ENCODE data around the gene PPP1CC.
"Not testable (repeated sequence)": the region's sequence is repeated elsewhere in the genome, so short reads cannot be mapped to it uniquely, and the experiment has no call there.

The PPP1CC gene

GRCh38 chr12:110728628-110729027 is 14.1 kb downstream of the PPP1CC start:
- Histone ChIP-seq H3K4me3 (ENCODE audit: low read length) (no peak overlapping the region), H3K27me3 (ENCODE audit: insufficient read depth, low read length) (no peaks in the 10 kb centered on the region), H3K36me3 (ENCODE audit: insufficient read depth, low read length) (peaks cover 78% of the 10 kb centered on the region), H2AFZ (ENCODE audit: low read depth, low read length) (no peak overlapping the region), H3K9me3 (ENCODE audit: low read length) (peaks cover 2% of the 10 kb centered on the region), H3K4me1 (ENCODE audit: insufficient read depth, low read length) (peaks cover 2% of the 10 kb centered on the region)

GRCh38 chr12:110726708-110727369 is 15.9 kb downstream of the PPP1CC start:
- H3K27me3 ChIP-seq (ENCODE audit: insufficient read depth, low read length) = no peaks in the 10 kb centered on the region
- peaks cover 2% of the 10 kb centered on the region for H3K9me3 ChIP-seq (ENCODE audit: low read length)
- no peaks in the 10 kb centered on the region for H3K4me1 ChIP-seq (ENCODE audit: insufficient read depth, low read length)

GRCh38 chr12:110726028-110726427 is 16.7 kb downstream of the PPP1CC start:
- Histone ChIP-seq H3K4me1 (ENCODE audit: insufficient read depth, low read length) (no peaks in the 10 kb centered on the region), H3K4me3 (ENCODE audit: low read length) (no peak overlapping the region), H3K36me3 (ENCODE audit: insufficient read depth, low read length) (peaks cover 90% of the 10 kb centered on the region), H3K27me3 (ENCODE audit: insufficient read depth, low read length) (no peaks in the 10 kb centered on the region), H3K9me3 (ENCODE audit: low read length) (peaks cover 2% of the 10 kb centered on the region), H2AFZ (ENCODE audit: low read depth, low read length) (no peak overlapping the region)

More at GRCh38 chr12:110726708-110727369, 15.9 kb downstream of the PPP1CC start:
- no peak overlapping the region for H3K4me3 ChIP-seq (ENCODE audit: low read length)
- H2AFZ ChIP-seq (ENCODE audit: low read depth, low read length) = no peak overlapping the region
- H3K36me3 ChIP-seq (ENCODE audit: insufficient read depth, low read length) = peaks cover 90% of the 10 kb centered on the region

- no peak overlapping the region for H3K4me3 ChIP-seq (ENCODE audit: low read length)
- H2AFZ ChIP-seq (ENCODE audit: low read depth, low read length) = no peak overlapping the region
- H3K9me3 ChIP-seq (ENCODE audit: low read length) = peaks cover 2% of the 10 kb centered on the region
- no peaks in the 10 kb centered on the region for H3K4me1 ChIP-seq (ENCODE audit: insufficient read depth, low read length)
- peaks cover 90% of the 10 kb centered on the region for H3K36me3 ChIP-seq (ENCODE audit: insufficient read depth, low read length)
- H3K27me3 ChIP-seq (ENCODE audit: insufficient read depth, low read length) = no peaks in the 10 kb centered on the region
These were observed 17.4 kb downstream of the PPP1CC start for GRCh38 chr12:110725267-110725666.

- H3K9me3 ChIP-seq (ENCODE audit: low read length); H3K4me1 ChIP-seq (ENCODE audit: insufficient read depth, low read length); H3K4me3 ChIP-seq (ENCODE audit: low read length); H3K27me3 ChIP-seq (ENCODE audit: insufficient read depth, low read length); H2AFZ ChIP-seq (ENCODE audit: low read depth, low read length): not testable (repeated sequence)
- peaks cover 93% of the 10 kb centered on the region for H3K36me3 ChIP-seq (ENCODE audit: insufficient read depth, low read length)
These were observed 19.8 kb downstream of the PPP1CC start for GRCh38 chr12:110722892-110723291.

GRCh38 chr12:110721570-110721969 is 21.1 kb downstream of the PPP1CC start:
- Histone ChIP-seq H3K36me3 (ENCODE audit: insufficient read depth, low read length) (peaks cover 92% of the 10 kb centered on the region), H3K4me1 (ENCODE audit: insufficient read depth, low read length) (no peaks in the 10 kb centered on the region), H2AFZ (ENCODE audit: low read depth, low read length) (no peak overlapping the region), H3K9me3 (ENCODE audit: low read length) (no peaks in the 10 kb centered on the region), H3K27me3 (ENCODE audit: insufficient read depth, low read length) (no peaks in the 10 kb centered on the region), H3K4me3 (ENCODE audit: low read length) (no peak overlapping the region)

- Histone ChIP-seq H2AFZ (ENCODE audit: low read depth, low read length) (no peak overlapping the region), H3K4me3 (ENCODE audit: low read length) (no peak overlapping the region), H3K9me3 (ENCODE audit: low read length) (no peaks in the 10 kb centered on the region), H3K27me3 (ENCODE audit: insufficient read depth, low read length) (no peaks in the 10 kb centered on the region), H3K36me3 (ENCODE audit: insufficient read depth, low read length) (peaks cover 83% of the 10 kb centered on the region), H3K4me1 (ENCODE audit: insufficient read depth, low read length) (no peaks in the 10 kb centered on the region)
These were observed 22.2 kb downstream of the PPP1CC start for GRCh38 chr12:110720516-110720915.

GRCh38 chr12:110718222-110718908 is 24.3 kb downstream of the PPP1CC start:
- Histone ChIP-seq H2AFZ (ENCODE audit: low read depth, low read length) (no peak overlapping the region), H3K27me3 (ENCODE audit: insufficient read depth, low read length) (no peaks in the 10 kb centered on the region), H3K4me1 (ENCODE audit: insufficient read depth, low read length) (no peaks in the 10 kb centered on the region), H3K4me3 (ENCODE audit: low read length) (no peak overlapping the region), H3K9me3 (ENCODE audit: low read length) (no peaks in the 10 kb centered on the region), H3K36me3 (ENCODE audit: insufficient read depth, low read length) (peaks cover 63% of the 10 kb centered on the region)

GRCh38 chr12:110717037-110717436 is 25.7 kb downstream of the PPP1CC start:
- Histone ChIP-seq H3K4me3 (ENCODE audit: low read length) (no peak overlapping the region), H3K27me3 (ENCODE audit: insufficient read depth, low read length) (no peaks in the 10 kb centered on the region), H3K9me3 (ENCODE audit: low read length) (no peaks in the 10 kb centered on the region), H3K4me1 (ENCODE audit: insufficient read depth, low read length) (no peaks in the 10 kb centered on the region), H3K36me3 (ENCODE audit: insufficient read depth, low read length) (peaks cover 52% of the 10 kb centered on the region), H2AFZ (ENCODE audit: low read depth, low read length) (no peak overlapping the region)

- H3K27me3 ChIP-seq (ENCODE audit: insufficient read depth, low read length) = no peaks in the 10 kb centered on the region
- H3K36me3 ChIP-seq (ENCODE audit: insufficient read depth, low read length) = peaks cover 3% of the 10 kb centered on the region
- H3K9me3 ChIP-seq (ENCODE audit: low read length) = no peaks in the 10 kb centered on the region
- H3K4me3 ChIP-seq (ENCODE audit: low read length) = no peak overlapping the region
- H2AFZ ChIP-seq (ENCODE audit: low read depth, low read length) = no peak overlapping the region
- H3K4me1 ChIP-seq (ENCODE audit: insufficient read depth, low read length) = no peaks in the 10 kb centered on the region
These were observed 33.8 kb downstream of the PPP1CC start for GRCh38 chr12:110708917-110709316.

- Histone ChIP-seq H3K4me3 (ENCODE audit: low read length) (no peak overlapping the region), H3K9me3 (ENCODE audit: low read length) (no peaks in the 10 kb centered on the region), H3K4me1 (ENCODE audit: insufficient read depth, low read length) (no peaks in the 10 kb centered on the region), H2AFZ (ENCODE audit: low read depth, low read length) (no peak overlapping the region), H3K36me3 (ENCODE audit: insufficient read depth, low read length) (no peaks in the 10 kb centered on the region), H3K27me3 (ENCODE audit: insufficient read depth, low read length) (no peaks in the 10 kb centered on the region)
These were observed 37.4 kb downstream of the PPP1CC start for GRCh38 chr12:110705309-110705708.

- Histone ChIP-seq H3K27me3 (ENCODE audit: insufficient read depth, low read length) (no peaks in the 10 kb centered on the region), H3K4me1 (ENCODE audit: insufficient read depth, low read length) (no peaks in the 10 kb centered on the region), H3K9me3 (ENCODE audit: low read length) (no peaks in the 10 kb centered on the region), H3K4me3 (ENCODE audit: low read length) (no peak overlapping the region), H3K36me3 (ENCODE audit: insufficient read depth, low read length) (no peaks in the 10 kb centered on the region), H2AFZ (ENCODE audit: low read depth, low read length) (no peak overlapping the region)
These were observed 37.9 kb downstream of the PPP1CC start for GRCh38 chr12:110704750-110705149.

- no peaks in the 10 kb centered on the region for H3K4me1 ChIP-seq (ENCODE audit: insufficient read depth, low read length)
- no peaks in the 10 kb centered on the region for H3K36me3 ChIP-seq (ENCODE audit: insufficient read depth, low read length)
- H3K27me3 ChIP-seq (ENCODE audit: insufficient read depth, low read length) = no peaks in the 10 kb centered on the region
- H3K9me3 ChIP-seq (ENCODE audit: low read length) = no peaks in the 10 kb centered on the region
- H2AFZ ChIP-seq (ENCODE audit: low read depth, low read length) = no peak overlapping the region
- no peak overlapping the region for H3K4me3 ChIP-seq (ENCODE audit: low read length)
These were observed 38.5 kb downstream of the PPP1CC start for GRCh38 chr12:110704231-110704630.

Measured in neuron (in vitro differentiated cells).